ENCODE measurements around the gene ORAI1. TPM values are rescaled to one million over a fixed set of nuclear protein-coding genes. Genes with fewer than 3 reads are reported as not detected.

Gene ORAI1
- total RNA-seq, 2 donors from 2014 or later: 4.7 to 6.6 TPM

- Histone ChIP-seq H3K27me3 (replicated peaks; ENCODE audit: insufficient read depth) (no peaks in the 10 kb centered on the region), H3K36me3 (no peaks in the 10 kb centered on the region), H3K4me3 (no peak overlapping the region), H3K9me3 (no peaks in the 10 kb centered on the region), H3K4me1 (ENCODE audit: control insufficient read depth in 1 of 2, low read depth in 2 of 2) (no peaks in the 10 kb centered on the region), H3K27ac (no peak overlapping the region)
- DNase-seq (ENCODE audit: low spot score) (no peak), ATAC-seq (ENCODE audit: insufficient number of reproducible peaks, low FRiP score, low read depth) (no peak)
- TF ChIP-seq CTCF (IDR thresholded peaks at IDR 0.05): no peak
These were observed 29.8 kb upstream of the ORAI1 start for GRCh38 chr12:121596526-121596925.

- Histone ChIP-seq H3K4me1 (ENCODE audit: control insufficient read depth in 1 of 2, low read depth in 2 of 2) (no peaks in the 10 kb centered on the region), H3K27me3 (replicated peaks; ENCODE audit: insufficient read depth) (no peaks in the 10 kb centered on the region), H3K4me3 (no peak overlapping the region), H3K27ac (no peak overlapping the region), H3K9me3 (no peaks in the 10 kb centered on the region), H3K36me3 (no peaks in the 10 kb centered on the region)
- TF ChIP-seq CTCF (IDR thresholded peaks at IDR 0.05): no peak
- ATAC-seq (ENCODE audit: insufficient number of reproducible peaks, low FRiP score, low read depth) (no peak), DNase-seq (ENCODE audit: low spot score) (no peak)
These were observed 25.5 kb upstream of the ORAI1 start for GRCh38 chr12:121600702-121601336.

GRCh38 chr12:121602766-121603165 is 23.6 kb upstream of the ORAI1 start:
- DNase-seq (ENCODE audit: low spot score) (no peak), ATAC-seq (ENCODE audit: insufficient number of reproducible peaks, low FRiP score, low read depth) (no peak)
- Histone ChIP-seq H3K4me1 (ENCODE audit: control insufficient read depth in 1 of 2, low read depth in 2 of 2) (no peaks in the 10 kb centered on the region), H3K27ac (no peak overlapping the region), H3K36me3 (no peaks in the 10 kb centered on the region), H3K27me3 (replicated peaks; ENCODE audit: insufficient read depth) (no peaks in the 10 kb centered on the region), H3K9me3 (no peaks in the 10 kb centered on the region), H3K4me3 (no peak overlapping the region)
- no peak for TF ChIP-seq CTCF (IDR thresholded peaks at IDR 0.05)

- Histone ChIP-seq H3K9me3 (no peaks in the 10 kb centered on the region), H3K27me3 (replicated peaks; ENCODE audit: insufficient read depth) (no peaks in the 10 kb centered on the region), H3K4me1 (ENCODE audit: control insufficient read depth in 1 of 2, low read depth in 2 of 2) (no peaks in the 10 kb centered on the region), H3K4me3 (no peak overlapping the region), H3K27ac (no peak overlapping the region), H3K36me3 (no peaks in the 10 kb centered on the region)
- ATAC-seq (ENCODE audit: insufficient number of reproducible peaks, low FRiP score, low read depth) (no peak), DNase-seq (ENCODE audit: low spot score) (no peak)
- no peak for TF ChIP-seq CTCF (IDR thresholded peaks at IDR 0.05)
These were observed 22.7 kb upstream of the ORAI1 start for GRCh38 chr12:121603581-121603980.

GRCh38 chr12:121608301-121608700 is 18.0 kb upstream of the ORAI1 start:
- ATAC-seq (ENCODE audit: insufficient number of reproducible peaks, low FRiP score, low read depth) (no peak), DNase-seq (ENCODE audit: low spot score) (no peak)
- H3K27me3 ChIP-seq (replicated peaks; ENCODE audit: insufficient read depth): no peaks in the 10 kb centered on the region
- H3K4me1 ChIP-seq (ENCODE audit: control insufficient read depth in 1 of 2, low read depth in 2 of 2): peaks cover 3 to 18% of the 10 kb centered on the region in 2 donors
- H3K9me3 ChIP-seq: no peaks in the 10 kb centered on the region
- no peaks in the 10 kb centered on the region for H3K36me3 ChIP-seq
- no peak overlapping the region for H3K27ac ChIP-seq
- no peak overlapping the region for H3K4me3 ChIP-seq
- TF ChIP-seq CTCF (IDR thresholded peaks at IDR 0.05): no peak

Data from thoracic aorta (tissue), 2 donors.